GM23338 (cell line): Measurements from ENCODE around the gene SGCD. TPM values are rescaled to one million over a fixed set of nuclear protein-coding genes. Genes with fewer than 3 reads are reported as not detected.

Experiments
- ATAC-seq: fragments of 200-7000 bp; cut with Tn5 transposase; 3 replicates; pipeline ENCODE4 v1.9.1; 2020
- DNase-seq: peaks from one replicate; pipeline ENCODE4 v3.0.0-alpha.2; 2015; ENCODE audit warnings: low spot score
- H2AFZ ChIP-seq: fragments of 200-600 bp; sonication (generic); 2 replicates; pipeline ENCODE4 v1.8.0; 2016; ENCODE audit warnings: antibody characterized with exemption, mild to moderate bottlenecking, moderate library complexity
- H3F3A ChIP-seq: fragments of 200-600 bp; sonication (generic); replicated peaks from 2 replicates; pipeline ENCODE4 v1.8.0; 2017; ENCODE audit warnings: antibody characterized with exemption, mixed run types, low read depth
- H3K27ac ChIP-seq: fragments of 200-600 bp; sonication (generic); 2 replicates; pipeline ENCODE4 v1.6.1; 2016; ENCODE audit warnings: low read depth
- H3K27me3 ChIP-seq: fragments of 200-600 bp; sonication (generic); 2 replicates; pipeline ENCODE4 v1.8.0; 2016; ENCODE audit warnings: mild to moderate bottlenecking, mixed run types, moderate library complexity; ENCODE audit not compliant: insufficient read depth
- H3K36me3 ChIP-seq: fragments of 200-600 bp; sonication (generic); 2 replicates; pipeline ENCODE4 v1.8.0; 2016; ENCODE audit warnings: mild to moderate bottlenecking; ENCODE audit not compliant: insufficient read depth
- H3K4me1 ChIP-seq: fragments of 200-600 bp; sonication (generic); 2 replicates; pipeline ENCODE4 v1.8.0; 2016; ENCODE audit warnings: mild to moderate bottlenecking, moderate library complexity; ENCODE audit not compliant: insufficient read depth
- H3K4me2 ChIP-seq: fragments of 200-600 bp; sonication (generic); 2 replicates; pipeline ENCODE4 v1.7.1; 2017; ENCODE audit warnings: mixed run types
- H3K4me3 ChIP-seq: fragments of 200-600 bp; sonication (generic); 2 replicates; pipeline ENCODE4 v1.6.1; 2016; ENCODE audit warnings: mixed run types
- H3K79me2 ChIP-seq: fragments of 200-600 bp; sonication (generic); replicated peaks from 2 replicates; pipeline ENCODE4 v1.8.0; 2017; ENCODE audit warnings: mild to moderate bottlenecking; ENCODE audit not compliant: insufficient read depth
- H3K9me2 ChIP-seq: fragments of 200-600 bp; sonication (generic); 2 replicates; pipeline ENCODE4 v1.8.0; 2017; ENCODE audit not compliant: insufficient read depth
- H4K20me1 ChIP-seq: fragments of 200-600 bp; sonication (generic); replicated peaks from 2 replicates; pipeline ENCODE4 v1.8.0; 2017; ENCODE audit warnings: mild to moderate bottlenecking; ENCODE audit not compliant: insufficient read depth
- H3K27ac Mint-ChIP-seq: 2 replicates; pipeline ENCODE4 v1.8.0; 2020; ENCODE audit warnings: inconsistent platforms, mild to moderate bottlenecking, moderate library complexity, mixed read lengths
- H3K27me3 Mint-ChIP-seq: 3 replicates; pipeline ENCODE4 v1.8.0; 2022; ENCODE audit warnings: low read depth, mild to moderate bottlenecking, moderate library complexity, mixed read lengths, inconsistent platforms; ENCODE audit not compliant: insufficient read depth, poor library complexity
- H3K36me3 Mint-ChIP-seq: 3 replicates; pipeline ENCODE4 v1.8.0; 2021; ENCODE audit warnings: low read depth, mild to moderate bottlenecking, inconsistent platforms, moderate library complexity, mixed read lengths
- H3K4me1 Mint-ChIP-seq: 3 replicates; pipeline ENCODE4 v1.8.0; 2020; ENCODE audit warnings: mild to moderate bottlenecking, inconsistent platforms, mixed read lengths
- H3K4me3 Mint-ChIP-seq: 3 replicates; pipeline ENCODE4 v1.8.0; 2021; ENCODE audit warnings: moderate library complexity, mild to moderate bottlenecking, inconsistent platforms, mixed read lengths
- H3K9me3 Mint-ChIP-seq: 3 replicates; pipeline ENCODE4 v1.8.0; 2020; ENCODE audit warnings: moderate library complexity, mild to moderate bottlenecking, inconsistent platforms, mixed read lengths
- CREB1 ChIP-seq: fragments of 250-450 bp; sonication (Bioruptor Pico); IDR thresholded peaks from 2 replicates; pipeline ENCODE4 v1.5.0; 2020; ENCODE audit warnings: low read depth, mild to moderate bottlenecking, moderate library complexity
- CTCF ChIP-seq, 2 experiments: fragments of 200-600 bp in 1 of 2; sonication (generic) in 1 of 2; conservative IDR thresholded peaks; 2 replicates each; pipeline versions ENCODE4 v1.5.1 to v1.6.1; 2016 to 2017; ENCODE audit warnings: antibody characterized with exemption in 2 of 2, low read depth in 2 of 2, mild to moderate bottlenecking in 2 of 2, moderate library complexity in 1 of 2
- ETS1 ChIP-seq: IDR thresholded peaks from 2 replicates; pipeline ENCODE4 v1.6.1; 2016; ENCODE audit warnings: antibody characterized with exemption
- EZH2 ChIP-seq: fragments of 200-600 bp; sonication (generic); IDR thresholded peaks from one replicate; pipeline ENCODE4 v1.8.0; 2017; ENCODE audit warnings: antibody characterized with exemption, mild to moderate bottlenecking, low read depth; ENCODE audit not compliant: unreplicated experiment
- EZH2phosphoT487 ChIP-seq: fragments of 200-600 bp; sonication (generic); IDR thresholded peaks from one replicate; pipeline ENCODE4 v1.8.1; 2018; ENCODE audit warnings: antibody characterized with exemption; ENCODE audit not compliant: unreplicated experiment
- JUNB ChIP-seq: IDR thresholded peaks from one replicate; pipeline ENCODE4 v1.6.1; 2016; ENCODE audit warnings: antibody characterized with exemption; ENCODE audit not compliant: unreplicated experiment
- NANOG ChIP-seq: IDR thresholded peaks from 2 replicates; pipeline ENCODE4 v1.6.1; 2016; ENCODE audit warnings: antibody characterized with exemption, borderline replicate concordance
- POLR2AphosphoS5 ChIP-seq: IDR thresholded peaks from 2 replicates; pipeline ENCODE4 v1.6.1; 2016; ENCODE audit warnings: antibody characterized with exemption, low read depth
- REST ChIP-seq: IDR thresholded peaks from one replicate; pipeline ENCODE4 v1.6.1; 2018; ENCODE audit warnings: antibody characterized with exemption; ENCODE audit not compliant: unreplicated experiment
- STAT1 ChIP-seq: IDR thresholded peaks from one replicate; pipeline ENCODE4 v1.6.1; 2016; ENCODE audit warnings: antibody characterized with exemption; ENCODE audit not compliant: unreplicated experiment
- ZNF114 ChIP-seq: fragments of 250-450 bp; sonication (Bioruptor Pico); IDR thresholded peaks from 2 replicates; pipeline ENCODE4 v1.5.0; 2020; ENCODE audit warnings: mild to moderate bottlenecking, moderate library complexity
- ZNF331 ChIP-seq: fragments of 250-450 bp; sonication (Bioruptor Pico); IDR thresholded peaks from 2 replicates; pipeline ENCODE4 v1.5.0; 2020; ENCODE audit warnings: low read depth, mild to moderate bottlenecking, moderate library complexity
- ZNF462 ChIP-seq: fragments of 250-450 bp; sonication (Bioruptor Pico); IDR thresholded peaks from 2 replicates; pipeline ENCODE4 v1.5.0; 2020; ENCODE audit warnings: mild to moderate bottlenecking, moderate library complexity
- polyA plus RNA-seq: library from polyadenylated mRNA; unstranded; fragments of >200 nt; fragmentation: Nextera tagmentation; extraction: Ambion mirVana; gene quantifications from 2 replicates; pipeline ENCODE4 v1.2.1, GENCODE V29; 2016
- total RNA-seq: library from RNA; depleted of rRNA; stranded (reverse); fragments of >200 nt; shearing (Covaris generic); gene quantifications from 2 replicates; pipeline ENCODE4 v1.2.3, GENCODE V29; 2014

SGCD gene
- total and polyA plus RNA-seq, 2 experiments from 2014 or later: 0.03 to 0.05 TPM

GRCh38 chr5:156359476-156359875 lies 32.5 kb downstream of the SGCD start:
- no peak overlapping the region for H3K4me2 ChIP-seq
- 0 out of 2 replicates have a peak, but pooled peaks cover 4% of the 10 kb centered on the region for H3K9me2 ChIP-seq
- Mint-ChIP-seq H3K9me3 (no peaks in the 10 kb centered on the region), H3K36me3 (no peaks in the 10 kb centered on the region), H3K27ac (no peak overlapping the region), H3K27me3 (no peaks in the 10 kb centered on the region), H3K4me3 (no peak overlapping the region), H3K4me1 (no peaks in the 10 kb centered on the region)
- no peak for DNase-seq
- no peaks in the 10 kb centered on the region for H3K36me3 ChIP-seq
- no peaks in the 10 kb centered on the region for H4K20me1 ChIP-seq
- H3K4me3 ChIP-seq: no peak overlapping the region
- H3F3A ChIP-seq: no peaks in the 10 kb centered on the region
- H3K4me1 ChIP-seq: no peaks in the 10 kb centered on the region
- H3K27ac ChIP-seq: no peak overlapping the region
- no peak for TF ChIP-seq CTCF (conservative IDR thresholded peaks at IDR 0.05; ENCODE audit: low read depth in 2 of 2)
- TF ChIP-seq POLR2AphosphoS5: no peak
- TF ChIP-seq ZNF462 (CRISPR knock-in tag): no peak
- no peak for TF ChIP-seq ETS1
- TF ChIP-seq REST: no peak
- no peak for TF ChIP-seq EZH2phosphoT487
- no peak for TF ChIP-seq CREB1 (CRISPR knock-in tag)
- no peak for TF ChIP-seq STAT1
- no peak for TF ChIP-seq ZNF114 (CRISPR knock-in tag)
- no peak for TF ChIP-seq EZH2
- TF ChIP-seq NANOG: no peak
- no peak for TF ChIP-seq ZNF331
- TF ChIP-seq JUNB: no peak
- no peaks in the 10 kb centered on the region for H3K27me3 ChIP-seq
- no peaks in the 10 kb centered on the region for H3K79me2 ChIP-seq
- no peak overlapping the region for H2AFZ ChIP-seq
- no peak for ATAC-seq
